Stimulated activated naive CD8-positive, alpha-beta T cell treated with anti-CD3 and anti-CD28 coated beads, Interleukin-15, Interleukin-2, amounts not matched to agents 100 U/mL and 50 U/mL, for 24 hours (primary cell): ENCODE data around the gene SORCS2.

Source experiments
- ATAC-seq: fragments of 150-1000 bp; cut with Tn5 transposase; one replicate; pipeline ENCODE4 v1.10.0; 2021
- DNase-seq: peaks from one replicate; pipeline ENCODE4 v3.0.0; 2021

The SORCS2 gene

DNA sequence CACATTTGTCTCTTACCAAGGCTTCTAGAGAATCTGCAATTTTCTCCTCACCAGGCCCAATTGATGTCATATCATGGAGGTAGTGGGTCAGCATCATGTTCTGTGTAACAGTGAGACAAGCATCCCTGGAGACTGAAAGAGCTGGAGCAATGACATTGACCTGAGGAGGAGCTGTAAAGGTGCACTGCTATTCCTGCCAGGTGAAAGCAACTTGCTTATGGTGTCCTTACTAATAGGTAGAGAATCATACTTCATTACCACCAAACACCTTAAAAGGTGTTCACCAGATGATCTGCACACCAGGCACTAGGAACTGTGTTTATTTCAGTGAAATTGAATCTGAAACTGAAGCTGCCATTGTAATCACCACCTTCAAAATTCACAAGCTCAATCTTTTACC lies 558.6 kb downstream of the SORCS2 start:
- no peak for DNase-seq

DNA sequence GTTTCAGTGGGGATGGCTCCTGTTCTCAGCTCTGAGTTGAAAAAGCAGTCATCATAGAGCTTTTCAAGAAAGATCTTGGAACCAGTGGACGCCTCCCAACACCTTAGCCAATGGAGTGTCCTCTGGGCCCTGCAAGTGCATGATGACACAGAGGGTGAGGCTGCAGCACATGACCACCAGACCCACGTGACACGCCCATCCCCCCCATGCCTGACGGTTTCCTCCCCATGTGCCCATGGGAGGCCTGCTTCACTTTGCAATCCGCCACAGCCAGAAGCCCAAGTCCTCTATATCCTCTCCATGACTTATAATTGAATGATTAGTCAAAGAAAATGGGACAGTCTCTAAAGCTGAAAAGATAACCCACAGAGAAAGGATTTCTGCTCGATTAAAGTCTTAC lies 560.3 kb downstream of the SORCS2 start:
- ATAC-seq: no peak
- no peak for DNase-seq

More for the DNA sequence above, 558.6 kb downstream of the SORCS2 start:
- ATAC-seq: no peak

DNA sequence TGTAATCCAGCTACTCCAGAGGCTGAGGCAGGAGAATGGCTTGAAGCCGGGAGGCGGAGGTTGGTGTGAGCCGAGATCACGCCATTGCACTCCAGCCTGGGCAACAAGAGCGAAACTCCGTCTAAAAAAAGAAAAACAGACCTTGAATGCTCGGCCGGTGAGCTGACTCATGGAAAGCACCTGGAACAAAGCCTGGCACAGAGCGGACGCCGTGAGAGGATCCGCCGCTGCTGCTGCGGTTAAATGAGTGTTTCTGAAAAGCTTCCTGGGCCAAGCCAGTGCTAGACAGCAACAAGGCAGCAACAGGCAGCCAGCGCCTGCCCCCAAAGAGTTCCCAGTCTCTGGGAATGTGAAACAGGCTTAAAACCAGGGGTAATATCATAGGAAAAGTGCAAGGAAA lies 560.9 kb downstream of the SORCS2 start:
- no peak for ATAC-seq

GRCh38 chr4:7753931-7754465 lies 561.7 kb downstream of the SORCS2 start:
- DNase-seq (no peak), ATAC-seq (no peak)

More for the DNA sequence above, 560.9 kb downstream of the SORCS2 start:
- DNase-seq: no peak

- ATAC-seq: no peak
Observed at GRCh38 chr4:7754565-7755262, 562.4 kb downstream of the SORCS2 start.

GRCh38 chr4:7755561-7755960 lies 563.2 kb downstream of the SORCS2 start:
- no peak for ATAC-seq
- DNase-seq: no peak

More at GRCh38 chr4:7754565-7755262, 562.4 kb downstream of the SORCS2 start:
- DNase-seq: no peak

DNA sequence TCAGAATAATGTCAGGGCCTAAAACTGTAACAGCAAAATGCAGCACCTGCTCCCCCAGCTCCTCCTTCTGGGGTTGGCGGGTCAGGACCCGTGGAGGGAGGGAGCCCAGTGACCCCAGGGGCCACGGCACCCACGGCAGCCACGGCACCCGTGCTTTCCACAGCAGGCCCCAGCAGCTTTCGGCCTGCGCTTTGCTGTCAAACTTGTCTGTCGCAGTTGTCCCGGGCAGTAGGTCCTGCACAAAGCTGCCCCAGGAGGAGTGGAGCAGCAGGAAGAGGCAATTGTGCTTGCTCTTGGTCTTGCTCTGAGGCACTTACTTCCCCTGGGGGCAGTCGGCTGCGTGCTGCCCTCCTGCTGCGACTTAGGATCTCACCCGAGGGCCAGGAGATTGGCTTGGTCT lies 563.7 kb downstream of the SORCS2 start:
- DNase-seq (no peak), ATAC-seq (no peak)

GRCh38 chr4:7756561-7757355 lies 564.4 kb downstream of the SORCS2 start:
- ATAC-seq: no peak

GRCh38 chr4:7757501-7758471 lies 565.4 kb downstream of the SORCS2 start:
- ATAC-seq: no peak
- no peak for DNase-seq

More at GRCh38 chr4:7756561-7757355, 564.4 kb downstream of the SORCS2 start:
- DNase-seq: no peak

DNA sequence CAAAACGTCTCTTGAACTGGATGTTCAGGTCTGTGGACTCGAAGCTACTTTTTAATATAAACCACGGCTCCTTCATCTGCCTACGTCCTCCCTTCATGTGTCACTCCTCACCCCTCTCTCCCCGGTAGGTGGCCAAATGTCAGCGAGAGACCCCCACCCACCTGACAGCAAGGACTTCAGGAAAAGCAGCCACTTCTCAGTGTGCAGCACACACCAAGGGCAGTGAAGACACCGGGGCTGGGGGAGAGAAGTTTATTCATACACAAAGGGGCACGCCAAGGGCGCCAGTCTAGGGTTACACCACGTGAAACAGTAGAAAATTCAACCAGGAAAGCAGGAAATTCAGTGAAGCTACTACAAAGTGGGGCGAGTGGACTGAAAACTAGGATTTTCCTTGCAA lies 566.1 kb downstream of the SORCS2 start:
- DNase-seq (no peak), ATAC-seq (no peak)

DNA sequence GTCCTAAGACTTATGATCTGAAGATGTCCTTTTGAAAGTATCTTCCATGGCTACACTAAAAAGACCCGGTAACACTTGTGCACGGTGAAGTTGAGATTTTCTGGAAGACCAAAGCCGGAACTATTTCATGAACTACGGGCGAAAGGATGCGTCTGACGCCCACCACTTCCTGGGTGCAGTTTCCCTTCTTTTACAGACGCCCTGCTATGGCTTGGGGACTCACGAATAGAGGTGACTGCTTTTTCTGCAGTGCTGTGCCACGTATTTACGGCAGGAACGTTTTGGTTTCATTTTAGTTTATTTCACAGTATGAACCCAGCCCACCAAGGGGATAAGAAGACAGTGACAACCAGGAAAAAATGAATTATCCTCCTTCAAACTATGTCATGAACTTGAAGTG lies 566.9 kb downstream of the SORCS2 start:
- DNase-seq (peak; percentile 63), ATAC-seq (peak; percentile 80)

DNA sequence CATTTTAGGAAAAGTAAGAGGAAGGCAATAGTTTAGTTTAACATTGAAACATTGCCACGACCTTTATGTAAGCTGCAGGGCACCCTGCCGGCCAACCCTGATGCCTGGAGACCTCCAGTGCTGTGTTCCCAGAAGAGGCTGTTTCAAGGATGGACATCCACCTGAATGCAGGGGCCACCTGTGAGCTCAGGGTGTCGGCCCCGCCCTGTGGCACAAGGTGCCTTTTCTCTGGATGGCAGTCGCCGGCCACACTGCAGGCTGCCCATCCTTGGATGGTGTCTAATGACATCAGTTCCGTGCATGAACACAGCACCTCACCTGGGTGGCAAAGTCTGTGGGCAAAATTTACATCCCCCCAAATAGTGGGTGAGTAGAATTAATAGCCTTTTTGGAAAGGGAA lies 567.3 kb downstream of the SORCS2 start:
- peak; percentile 2 for ATAC-seq
- no peak for DNase-seq

- ATAC-seq (no peak), DNase-seq (no peak)
Observed at GRCh38 chr4:7760228-7760627, 567.9 kb downstream of the SORCS2 start.

DNA sequence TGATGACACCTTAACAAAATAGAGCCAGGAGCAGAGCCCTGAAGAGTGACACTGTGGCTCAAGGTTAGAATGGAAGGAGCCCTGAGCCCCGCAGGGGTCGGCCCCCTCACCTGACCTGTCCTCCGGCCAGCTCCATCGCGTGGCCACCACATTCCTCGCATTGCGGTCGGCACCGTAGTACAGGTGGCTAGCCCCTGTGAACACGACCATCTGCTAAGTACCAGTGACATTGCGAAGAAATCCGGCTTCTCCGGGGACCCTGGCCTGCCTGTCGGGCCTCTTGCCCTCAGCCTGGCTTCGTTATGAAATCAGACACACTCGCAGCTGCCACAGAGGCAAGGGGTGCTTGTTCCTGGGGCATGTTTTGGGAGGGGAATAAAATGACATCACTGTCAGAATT lies 568.4 kb downstream of the SORCS2 start:
- DNase-seq: no peak
- ATAC-seq: no peak

- ATAC-seq (no peak), DNase-seq (no peak)
Observed at GRCh38 chr4:7761312-7761711, 569.0 kb downstream of the SORCS2 start.

DNA sequence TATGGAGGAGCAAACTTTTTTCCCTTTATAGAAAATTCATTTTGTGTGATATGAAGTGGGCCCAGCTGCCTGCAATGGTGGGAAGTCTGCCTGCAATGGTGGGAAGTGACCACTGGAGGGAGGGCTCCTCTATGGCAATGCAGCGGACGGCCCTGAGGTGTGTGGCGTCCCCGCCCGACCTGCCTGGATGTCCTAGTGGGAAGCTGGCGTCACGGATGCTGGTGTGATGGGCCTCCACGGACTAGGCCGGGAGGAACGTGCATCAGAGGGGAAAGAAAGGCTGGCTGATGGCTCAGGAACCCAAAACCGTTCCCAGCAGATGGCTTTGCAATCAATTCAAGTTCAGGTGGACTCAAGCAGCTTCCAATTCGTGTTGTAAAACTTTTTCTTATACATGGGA lies 569.4 kb downstream of the SORCS2 start:
- peak; percentile 66 for DNase-seq

GRCh38 chr4:7762376-7763030 lies 570.2 kb downstream of the SORCS2 start:
- ATAC-seq: no peak
- DNase-seq: no peak

More for the DNA sequence above, 569.4 kb downstream of the SORCS2 start:
- peak; percentile 42 for ATAC-seq

DNA sequence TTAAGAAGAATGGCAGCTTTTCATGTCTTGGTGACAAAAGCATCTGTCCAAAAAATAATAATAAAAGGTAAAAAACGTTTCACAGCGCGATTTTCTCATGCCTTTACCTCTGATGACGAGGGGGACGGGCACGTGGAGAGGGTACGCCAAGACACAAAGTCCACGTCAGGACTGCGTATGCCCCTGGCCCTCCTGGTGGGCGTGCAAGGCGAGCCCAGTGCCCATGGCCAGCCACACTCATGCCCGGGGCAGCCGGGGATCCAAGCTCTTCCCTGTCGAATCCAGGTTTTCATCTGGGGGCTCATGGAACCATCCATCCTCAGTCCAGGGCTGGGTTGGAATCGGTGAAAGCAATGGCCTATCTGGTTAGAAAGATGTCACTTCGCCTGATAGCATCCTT lies 570.8 kb downstream of the SORCS2 start:
- ATAC-seq (no peak), DNase-seq (no peak)

DNA sequence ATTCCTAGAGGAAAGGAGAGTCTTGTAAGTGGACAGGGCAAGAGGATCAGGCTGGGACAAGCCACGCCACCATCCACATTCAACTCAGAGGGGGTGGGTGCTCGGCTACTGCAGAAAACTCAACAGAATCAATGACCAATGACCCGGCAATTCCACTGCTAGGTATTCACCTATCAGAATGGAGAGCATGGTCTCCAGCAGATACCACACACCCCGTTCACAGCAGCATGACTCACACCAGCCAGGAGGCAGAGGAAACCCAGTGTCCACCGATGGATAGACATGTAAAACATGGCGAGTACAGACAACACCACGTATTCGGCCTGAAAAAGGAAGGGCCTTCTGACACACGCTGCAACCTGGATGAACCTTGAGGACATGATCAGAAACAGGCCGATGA lies 571.5 kb downstream of the SORCS2 start:
- ATAC-seq (no peak), DNase-seq (no peak)

- no peak for DNase-seq
- ATAC-seq: no peak
Observed at GRCh38 chr4:7764466-7764865, 572.1 kb downstream of the SORCS2 start.

DNA sequence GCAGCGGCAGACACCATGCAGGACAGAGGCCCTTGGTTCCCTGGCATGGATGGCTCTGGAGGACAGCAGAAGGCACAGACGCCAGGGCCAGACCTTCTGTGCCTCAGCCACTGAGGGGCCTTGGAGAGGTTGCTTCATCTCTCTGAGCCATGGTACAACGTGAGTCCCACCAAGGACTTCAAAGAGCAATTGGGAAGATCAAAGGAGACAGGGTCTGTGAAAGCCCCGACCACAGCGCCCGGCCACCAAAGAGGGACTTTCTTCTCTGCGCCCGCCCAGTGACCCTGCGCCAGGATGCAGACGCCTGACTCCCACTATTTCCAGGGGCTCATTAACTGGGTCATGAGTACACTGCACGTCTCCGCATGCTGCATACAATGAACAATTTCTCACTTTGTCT lies 573.3 kb downstream of the SORCS2 start:
- no peak for ATAC-seq

GRCh38 chr4:7766086-7766485 lies 573.7 kb downstream of the SORCS2 start:
- no peak for ATAC-seq

More for the DNA sequence above, 573.3 kb downstream of the SORCS2 start:
- no peak for DNase-seq

More at GRCh38 chr4:7766086-7766485, 573.7 kb downstream of the SORCS2 start:
- no peak for DNase-seq
